Middle frontal gyrus (tissue), 1 donor: ENCODE data around the gene SHC2.

Experiments
- DNase-seq: peaks from one replicate; pipeline ENCODE4 v3.0.0-alpha.2; 2015; ENCODE audit warnings: low spot score; ENCODE audit errors: extremely low spot score

Gene SHC2

GRCh38 chr19:376111-376470 is 84.7 kb downstream of the SHC2 start:
- no peak for DNase-seq

- DNase-seq = no peak
Observed at GRCh38 chr19:375395-376110, 85.3 kb downstream of the SHC2 start.

GRCh38 chr19:374886-375235 is 86.0 kb downstream of the SHC2 start:
- no peak for DNase-seq

- no peak for DNase-seq
Observed at GRCh38 chr19:374183-374885, 86.5 kb downstream of the SHC2 start.

GRCh38 chr19:373391-374182 is 87.2 kb downstream of the SHC2 start:
- DNase-seq = no peak

- DNase-seq = no peak
Observed at GRCh38 chr19:372306-372890, 88.4 kb downstream of the SHC2 start.

- no peak for DNase-seq
Observed at GRCh38 chr19:371501-372168, 89.2 kb downstream of the SHC2 start.

- DNase-seq = no peak
Observed at GRCh38 chr19:370641-371330, 90.0 kb downstream of the SHC2 start.

GRCh38 chr19:369876-370275 is 91.0 kb downstream of the SHC2 start:
- DNase-seq = no peak

- DNase-seq = no peak
Observed at GRCh38 chr19:369256-369655, 91.6 kb downstream of the SHC2 start.

- DNase-seq = no peak
Observed at GRCh38 chr19:368630-369024, 92.2 kb downstream of the SHC2 start.

GRCh38 chr19:367963-368629 is 92.7 kb downstream of the SHC2 start:
- DNase-seq = peak; percentile 56

GRCh38 chr19:367561-367960 is 93.3 kb downstream of the SHC2 start:
- no peak for DNase-seq

GRCh38 chr19:366951-367350 is 93.9 kb downstream of the SHC2 start:
- DNase-seq = no peak
